ENCODE data around the gene INPP4B. TPM values are rescaled to one million over a fixed set of nuclear protein-coding genes. Genes with fewer than 3 reads are reported as not detected.

The INPP4B gene
- total RNA-seq, 1 experiment from 2014 or later = 0.07 TPM

GRCh38 chr4:142271832-142272231 lies 574.3 kb downstream of the INPP4B start:
- no peaks in the 10 kb centered on the region for H3K27me3 Mint-ChIP-seq (ENCODE audit: low read depth)
- H4K5ac ChIP-seq (ENCODE audit: insufficient read length, low read depth, low read length) = no peak overlapping the region
- no peak overlapping the region for H3K27ac Mint-ChIP-seq

More at GRCh38 chr4:142271832-142272231, 574.3 kb downstream of the INPP4B start:
- TF ChIP-seq CTCF (conservative IDR thresholded peaks at IDR 0.05) = no peak
- Histone ChIP-seq H3K9ac (ENCODE audit: extremely low read depth, insufficient read length, low read length) (no peak overlapping the region), H3K9me3 (ENCODE audit: control insufficient read depth, low read depth, low read length) (no peaks in the 10 kb centered on the region), H2BK120ac (ENCODE audit: low read depth, low read length, poor library complexity, severe bottlenecking) (no peak overlapping the region), H2BK15ac (ENCODE audit: low read depth, low read length) (no peak overlapping the region), H3K79me1 (ENCODE audit: insufficient read depth, low read depth, low read length, poor library complexity, severe bottlenecking) (no peaks in the 10 kb centered on the region), H3K4me2 (ENCODE audit: insufficient read depth, insufficient read length, low read length) (no peak overlapping the region), H3K56ac (ENCODE audit: insufficient read length, low read depth, low read length) (no peak overlapping the region), H2BK20ac (ENCODE audit: low read depth, low read length, poor library complexity, severe bottlenecking) (no peak overlapping the region), H3K4ac (ENCODE audit: low read depth, low read length) (no peak overlapping the region), H3K23ac (ENCODE audit: insufficient read length, low read depth, low read length) (no peak overlapping the region), H2BK5ac (ENCODE audit: insufficient read length, low read length) (no peak overlapping the region), H4K91ac (ENCODE audit: insufficient read length, low read depth, low read length) (no peak overlapping the region), H3K27ac (ENCODE audit: insufficient read length, low read depth, low read length) (no peak overlapping the region), H3K79me2 (ENCODE audit: insufficient read depth, low read length) (no peaks in the 10 kb centered on the region), H3K18ac (ENCODE audit: insufficient read length, low read depth, low read length) (no peak overlapping the region), H3K4me1 (ENCODE audit: insufficient read depth, low read length) (0 out of 2 replicates have a peak, but pooled peaks cover 3% of the 10 kb centered on the region), H3K14ac (ENCODE audit: insufficient read depth, low read length) (no peak overlapping the region), H4K8ac (replicated peaks; ENCODE audit: insufficient read length, low read depth, low read length) (no peak overlapping the region), H2AK5ac (ENCODE audit: insufficient read length, low read length) (no peak overlapping the region), H3T11ph (ENCODE audit: low read length) (no peak overlapping the region), H2AFZ (ENCODE audit: low read length) (no peak overlapping the region), H2BK12ac (ENCODE audit: insufficient read length, low read depth, low read length) (no peak overlapping the region), H3K23me2 (ENCODE audit: insufficient read length, low read depth, low read length, poor library complexity, severe bottlenecking) (no peaks in the 10 kb centered on the region), H3K27me3 (ENCODE audit: insufficient read depth, low read length) (no peaks in the 10 kb centered on the region), H4K20me1 (ENCODE audit: control insufficient read depth, insufficient read depth, insufficient read length) (no peaks in the 10 kb centered on the region)
- no peaks in the 10 kb centered on the region for H3K9me3 Mint-ChIP-seq
- no peak for DNase-seq
- peaks cover 14 to 20% of the 10 kb centered on the region in 2 experiments for H3K4me1 Mint-ChIP-seq
- WGBS (ENCODE audit: extremely low coverage, insufficient read length, low lambda C conversion rate) = no CpG with 5 or more reads among the region's 3 CpGs
- H3K4me3 Mint-ChIP-seq = no peak overlapping the region
- H3K36me3 Mint-ChIP-seq (ENCODE audit: insufficient read depth in 1 of 3, low read depth in 3 of 3) = no peaks in the 10 kb centered on the region

All from H9 (cell line).